Left cardiac atrium (tissue), 4 donors: Measurements from ENCODE around the gene AMDHD2. TPM values are rescaled to one million over a fixed set of nuclear protein-coding genes. Genes with fewer than 3 reads are reported as not detected.
A peak's percentile ranks its signal among the peaks of the same experiment; 100 is the strongest.
"Not testable (repeated sequence)": the region's sequence is repeated elsewhere in the genome, so short reads cannot be mapped to it uniquely, and the experiment has no call there.

Experiments
- ATAC-seq, 2 donors: fragments of 200-7000 bp; cut with Tn5 transposase; one replicate each; pipeline ENCODE4 v1.9.1; 2020; ENCODE audit warnings: mild to moderate bottlenecking in 2 of 2, moderate library complexity in 2 of 2
- DNase-seq: peaks from one replicate; pipeline ENCODE4 v3.0.0-alpha.2; 2020
- intact Hi-C, 2 donors: fragments of 100-400 bp; cut with DNase I; formaldehyde crosslinking; loops; one replicate each; pipeline versions ENCODE4 v1.14.1 to v1.15.1; 2022 to 2023
- total RNA-seq, 2 donors: library from RNA; stranded (reverse); fragmentation: NEBNext Ultra II Directional; extraction: Animal tissue kit (Norgen Biotek cat#: 25700); gene quantifications; one replicate each; pipeline ENCODE4 v1.2.1, GENCODE V29; 2021
- donor health status: DM: no; HTN: yes; CAD: no.
- donor health status: DM: no; HTN: yes; CAD: no; lungs with severe emphysema.
- donor health status: DM: yes; HTN: yes; CAD: no.
- donor health status: Dilated cardiomyopathy.

AMDHD2 gene
- total RNA-seq, 2 donors from 2014 or later = 15.8 to 21.8 TPM

- intact Hi-C loops, DNase-seq, ATAC-seq: not testable (repeated sequence)
Observed at GRCh38 chr16:2541409-2541808, 21.2 kb downstream of the AMDHD2 start.

- ATAC-seq, intact Hi-C loops, DNase-seq: not testable (repeated sequence)
Observed at GRCh38 chr16:2543771-2544170, 23.6 kb downstream of the AMDHD2 start.

- DNase-seq, ATAC-seq, intact Hi-C loops: not testable (repeated sequence)
Observed at GRCh38 chr16:2550283-2550878, 30.2 kb downstream of the AMDHD2 start.

GRCh38 chr16:2551420-2551889 lies 31.3 kb downstream of the AMDHD2 start:
- intact Hi-C loops, ATAC-seq, DNase-seq: not testable (repeated sequence)

GRCh38 chr16:2554709-2555425 lies 34.7 kb downstream of the AMDHD2 start:
- peak in 1 of 2 donors; percentile 45 for ATAC-seq
- DNase-seq, intact Hi-C loops: not testable (repeated sequence)

DNA sequence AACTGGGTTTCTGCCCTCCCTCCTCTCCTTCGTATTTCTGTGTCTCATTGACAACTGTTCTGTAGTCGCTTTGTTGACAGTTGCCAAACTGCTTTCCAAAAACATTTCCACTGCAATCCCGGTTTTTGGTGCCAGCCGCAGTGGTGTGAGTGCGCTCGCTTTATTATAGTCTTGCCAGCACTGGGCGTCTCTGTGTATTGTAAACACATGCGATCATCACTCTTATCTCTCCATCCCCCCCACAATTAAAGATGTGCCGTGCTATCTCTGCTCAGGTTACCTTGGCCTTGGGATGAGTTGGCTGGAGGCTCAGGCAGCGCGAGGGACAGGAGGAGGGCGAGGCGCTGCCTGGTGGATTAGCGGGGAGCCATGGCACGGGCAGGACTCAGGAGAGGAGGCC lies 37.0 kb downstream of the AMDHD2 start:
- DNase-seq, intact Hi-C loops, ATAC-seq: not testable (repeated sequence)

GRCh38 chr16:2560131-2560797 lies 40.1 kb downstream of the AMDHD2 start:
- DNase-seq, intact Hi-C loops: not testable (repeated sequence)
- ATAC-seq = peak; percentile 60 to 67

DNA sequence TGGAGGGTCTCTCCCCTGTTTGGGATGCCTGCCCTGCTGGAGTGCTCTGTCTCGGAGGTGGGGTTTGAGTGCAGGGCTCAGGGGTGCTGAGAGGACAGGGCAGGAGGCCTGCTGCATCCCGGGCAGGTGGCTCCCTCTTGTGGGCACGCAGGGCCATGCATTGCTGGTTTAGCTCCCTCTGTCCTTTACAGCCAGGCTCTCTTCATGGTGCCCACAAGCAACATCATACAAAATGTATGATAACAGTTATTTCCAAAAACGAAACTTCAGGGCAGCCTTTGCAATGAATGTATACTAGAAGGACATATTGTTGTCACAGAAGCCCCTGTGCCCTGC lies 40.6 kb downstream of the AMDHD2 start:
- intact Hi-C loops = not testable (repeated sequence)

GRCh38 chr16:2567506-2567905 lies 47.3 kb downstream of the AMDHD2 start:
- DNase-seq, intact Hi-C loops: not testable (repeated sequence)
- ATAC-seq = peak in 1 of 2 donors; percentile 49

More for the DNA sequence above, 40.6 kb downstream of the AMDHD2 start:
- ATAC-seq (peak; percentile 71 to 80), DNase-seq (peak; percentile 42)

GRCh38 chr16:2568573-2568972 lies 48.4 kb downstream of the AMDHD2 start:
- ATAC-seq, intact Hi-C loops: not testable (repeated sequence)

DNA sequence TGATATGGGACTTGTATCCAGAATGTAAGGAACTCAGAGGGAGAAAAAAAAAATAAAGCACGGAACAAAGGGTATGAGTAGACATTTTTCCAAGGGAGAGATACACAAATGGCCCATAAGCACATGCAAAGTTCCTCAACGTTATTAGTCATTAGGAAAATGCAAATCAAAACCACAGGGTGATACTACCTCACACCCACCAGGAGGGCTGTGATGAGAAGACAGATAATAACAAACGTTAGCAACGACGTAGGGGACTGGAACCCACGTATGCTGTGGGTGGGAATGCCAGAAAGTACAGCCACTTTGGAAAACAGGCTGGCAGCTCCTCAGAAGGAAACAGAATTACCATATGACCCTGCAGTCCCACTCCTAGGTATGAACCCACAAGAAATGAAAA lies 52.5 kb downstream of the AMDHD2 start:
- intact Hi-C loops, DNase-seq, ATAC-seq: not testable (repeated sequence)

More at GRCh38 chr16:2568573-2568972, 48.4 kb downstream of the AMDHD2 start:
- DNase-seq = not testable (repeated sequence)

DNA sequence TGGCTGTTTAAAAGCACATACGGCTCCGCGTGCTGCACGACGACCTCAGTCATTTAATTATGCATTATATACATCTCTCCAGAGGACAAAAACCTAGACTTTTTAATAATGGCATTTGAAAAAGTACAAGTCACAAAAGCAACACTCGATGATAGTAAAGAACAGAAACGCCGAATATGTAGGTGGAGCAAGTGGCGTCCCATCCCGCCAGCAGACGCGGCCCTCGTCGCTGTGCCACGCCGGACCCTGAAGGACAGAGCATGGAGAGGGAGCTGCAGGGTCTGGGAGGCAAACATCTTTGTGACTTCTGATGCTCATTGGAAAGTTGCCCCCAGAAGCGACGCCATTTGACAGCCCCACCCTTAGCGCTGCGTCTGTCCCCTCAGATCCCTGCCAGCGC lies 55.7 kb downstream of the AMDHD2 start:
- ATAC-seq, intact Hi-C loops, DNase-seq: not testable (repeated sequence)

DNA sequence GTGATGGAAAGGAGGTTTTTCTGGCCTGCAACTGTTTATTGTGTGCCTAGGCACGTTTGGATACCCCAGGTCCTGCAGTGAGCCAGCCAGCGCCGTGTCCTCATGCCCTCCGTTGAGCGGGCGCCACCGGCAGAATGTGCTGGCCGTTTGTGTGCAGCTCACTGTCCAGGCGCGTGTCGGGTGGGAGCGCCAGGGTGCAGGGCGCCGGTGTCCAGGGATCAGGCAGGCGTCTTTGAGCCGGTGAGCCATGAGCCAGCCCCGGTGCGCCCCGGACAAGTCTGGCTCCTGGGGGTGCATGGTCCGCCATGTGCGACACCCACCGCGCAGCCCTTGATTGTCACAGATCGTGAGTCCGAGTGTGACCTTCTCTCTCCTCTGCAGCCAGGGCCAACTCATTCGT lies 56.9 kb downstream of the AMDHD2 start:
- DNase-seq, intact Hi-C loops, ATAC-seq: not testable (repeated sequence)

- ATAC-seq = peak; percentile 60 to 64
- DNase-seq, intact Hi-C loops: not testable (repeated sequence)
Observed at GRCh38 chr16:2578905-2579304, 58.7 kb downstream of the AMDHD2 start.

- ATAC-seq, DNase-seq, intact Hi-C loops: not testable (repeated sequence)
Observed at GRCh38 chr16:2580143-2580542, 60.0 kb downstream of the AMDHD2 start.

- DNase-seq, intact Hi-C loops, ATAC-seq: not testable (repeated sequence)
Observed at GRCh38 chr16:2580818-2581217, 60.6 kb downstream of the AMDHD2 start.
